HL-60/S4 treated with retinoic acid at 250 ng/mL for 4 days and 3 days (cell line): Measurements from ENCODE around the gene MYT1.

Experiments
- in situ Hi-C: fragments of 300-500 bp; cut with MboI; formaldehyde crosslinking; loops from 2 replicates; pipeline ENCODE4 v1.7.0; 2022; ENCODE audit warnings: low sequenced_read_pairs

Gene MYT1

GRCh38 chr20:64188682-64189529 is 24.7 kb downstream of the MYT1 start:
- in situ Hi-C loops: no loop called here

DNA sequence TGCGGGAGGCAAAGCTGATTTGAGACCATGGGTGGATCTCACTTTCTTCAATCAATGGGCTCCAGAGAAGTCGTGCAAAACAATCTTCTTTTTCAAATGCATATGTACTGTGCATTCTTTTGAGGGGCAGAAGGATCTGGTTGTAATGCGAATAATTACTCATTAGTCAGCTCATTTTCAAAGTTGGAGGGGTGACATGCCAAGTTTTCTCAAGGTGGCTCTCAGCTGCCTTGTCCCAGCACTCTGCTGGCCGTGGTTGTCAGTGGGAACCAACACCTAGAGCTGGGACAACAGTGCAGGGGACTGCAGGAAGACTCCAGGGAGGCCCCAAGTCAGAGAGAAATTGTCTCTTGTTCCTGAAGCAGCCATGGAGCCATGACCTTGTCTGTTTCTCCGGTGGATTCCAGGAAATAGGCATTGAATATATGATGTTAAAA is 25.3 kb downstream of the MYT1 start:
- in situ Hi-C loops: no loop called here

GRCh38 chr20:64189986-64190385 is 25.7 kb downstream of the MYT1 start:
- in situ Hi-C loops: no loop called here

- in situ Hi-C loops: no loop called here
Observed at GRCh38 chr20:64191002-64191401, 26.8 kb downstream of the MYT1 start.

- in situ Hi-C loops: no loop called here
Observed at GRCh38 chr20:64192406-64192805, 28.2 kb downstream of the MYT1 start.

GRCh38 chr20:64193058-64193457 is 28.8 kb downstream of the MYT1 start:
- in situ Hi-C loops: no loop called here

DNA sequence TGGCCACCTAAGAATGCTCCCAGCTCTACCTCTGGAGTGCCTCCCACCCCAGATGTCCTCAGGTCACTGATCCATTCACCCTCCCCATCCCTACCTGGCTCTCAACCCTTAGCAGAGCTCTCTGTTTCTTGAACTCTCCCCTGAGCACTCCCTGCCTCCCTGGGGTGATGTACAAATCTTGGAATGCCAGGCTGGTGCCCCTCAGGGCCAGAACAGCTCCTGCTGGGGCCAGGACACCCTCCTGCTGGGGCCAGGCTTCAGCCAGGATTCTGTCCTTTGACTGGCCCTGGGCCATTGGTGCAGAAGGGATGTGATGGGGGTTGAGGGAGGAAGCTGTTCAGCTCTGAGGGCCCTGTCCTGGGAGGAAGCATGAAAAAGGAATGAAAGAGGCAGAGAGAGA is 30.0 kb downstream of the MYT1 start:
- in situ Hi-C loops: no loop called here

DNA sequence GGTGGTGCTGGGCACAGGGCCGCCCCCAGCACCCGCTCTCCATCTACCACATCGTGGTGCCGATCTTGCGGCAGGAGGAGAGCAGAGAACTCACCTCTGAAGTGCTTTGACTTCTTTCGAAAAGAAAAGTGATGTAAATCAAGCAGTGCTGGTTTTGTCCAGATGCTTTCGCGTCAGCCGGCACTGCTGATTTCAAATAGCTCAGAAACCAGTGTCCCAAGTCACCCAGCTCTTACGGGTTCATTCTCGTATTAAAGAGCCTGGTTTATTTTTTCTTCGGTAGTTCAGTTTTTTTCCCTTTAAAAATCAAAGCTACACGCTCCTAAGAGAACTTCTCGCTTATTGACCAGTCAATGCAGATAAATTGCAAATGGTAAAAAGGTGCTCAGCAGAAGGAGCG is 32.1 kb downstream of the MYT1 start:
- in situ Hi-C loops: no loop called here

GRCh38 chr20:64196847-64197306 is 32.6 kb downstream of the MYT1 start:
- in situ Hi-C loops: no loop called here

GRCh38 chr20:64198347-64198746 is 34.1 kb downstream of the MYT1 start:
- in situ Hi-C loops: no loop called here

DNA sequence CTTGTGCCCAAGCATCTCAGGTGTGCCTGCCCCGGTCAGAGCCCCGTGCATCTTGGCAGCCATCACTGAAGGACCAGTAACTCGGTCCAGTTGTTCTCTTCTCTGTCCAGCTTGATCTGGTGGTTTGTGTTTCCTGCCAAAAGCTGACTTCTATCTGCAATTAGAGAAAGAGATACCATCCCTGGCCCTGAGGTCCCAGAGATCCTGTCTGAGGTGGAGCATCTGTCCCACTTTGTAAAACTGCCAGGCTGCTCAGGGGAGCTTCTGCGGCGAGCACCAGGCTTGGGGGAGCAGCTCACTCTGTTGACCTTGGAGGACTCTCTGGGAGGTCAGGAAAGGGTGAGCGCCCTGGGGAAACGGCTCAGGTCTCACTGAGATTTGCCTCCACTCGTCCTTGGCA is 35.1 kb downstream of the MYT1 start:
- in situ Hi-C loops: no loop called here

DNA sequence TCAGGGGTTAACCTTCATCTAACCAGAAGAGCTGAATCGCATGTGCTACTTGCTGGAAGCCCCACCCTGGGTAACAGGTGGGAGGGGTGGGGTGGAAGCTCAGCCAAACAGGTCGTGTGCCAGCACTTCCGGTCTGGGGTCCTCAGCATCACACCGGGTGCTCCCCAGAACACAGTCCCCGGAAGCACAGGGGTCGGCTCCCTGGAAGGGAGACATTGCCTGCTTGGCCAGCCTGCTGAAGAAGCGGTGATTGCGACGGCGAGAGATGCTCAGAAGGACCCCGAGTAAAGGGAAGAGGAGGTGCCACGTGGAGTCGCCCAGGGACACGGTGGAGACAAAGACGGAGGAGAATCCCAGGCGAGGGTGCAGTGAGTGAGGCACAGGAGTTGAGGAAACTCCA is 36.5 kb downstream of the MYT1 start:
- in situ Hi-C loops: no loop called here

DNA sequence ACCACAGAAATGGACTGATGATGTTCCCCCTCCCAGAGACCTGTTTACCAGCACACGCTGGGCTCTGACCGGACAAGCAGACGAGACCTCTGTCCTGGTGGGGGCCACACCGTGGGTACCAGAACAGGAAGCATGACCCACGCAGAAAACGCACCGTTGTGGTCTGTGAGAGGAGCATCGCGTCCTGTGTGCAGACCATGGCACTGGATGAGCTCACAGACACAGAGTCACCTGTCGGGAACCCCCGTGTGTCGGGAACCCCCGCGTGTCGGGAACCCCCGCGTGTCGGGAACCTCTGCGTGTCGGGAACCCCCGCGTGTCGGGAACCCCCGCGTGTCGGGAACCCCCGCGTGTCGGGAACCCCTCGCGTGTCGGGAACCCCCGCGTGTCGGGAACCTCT is 37.4 kb downstream of the MYT1 start:
- in situ Hi-C loops: no loop called here

DNA sequence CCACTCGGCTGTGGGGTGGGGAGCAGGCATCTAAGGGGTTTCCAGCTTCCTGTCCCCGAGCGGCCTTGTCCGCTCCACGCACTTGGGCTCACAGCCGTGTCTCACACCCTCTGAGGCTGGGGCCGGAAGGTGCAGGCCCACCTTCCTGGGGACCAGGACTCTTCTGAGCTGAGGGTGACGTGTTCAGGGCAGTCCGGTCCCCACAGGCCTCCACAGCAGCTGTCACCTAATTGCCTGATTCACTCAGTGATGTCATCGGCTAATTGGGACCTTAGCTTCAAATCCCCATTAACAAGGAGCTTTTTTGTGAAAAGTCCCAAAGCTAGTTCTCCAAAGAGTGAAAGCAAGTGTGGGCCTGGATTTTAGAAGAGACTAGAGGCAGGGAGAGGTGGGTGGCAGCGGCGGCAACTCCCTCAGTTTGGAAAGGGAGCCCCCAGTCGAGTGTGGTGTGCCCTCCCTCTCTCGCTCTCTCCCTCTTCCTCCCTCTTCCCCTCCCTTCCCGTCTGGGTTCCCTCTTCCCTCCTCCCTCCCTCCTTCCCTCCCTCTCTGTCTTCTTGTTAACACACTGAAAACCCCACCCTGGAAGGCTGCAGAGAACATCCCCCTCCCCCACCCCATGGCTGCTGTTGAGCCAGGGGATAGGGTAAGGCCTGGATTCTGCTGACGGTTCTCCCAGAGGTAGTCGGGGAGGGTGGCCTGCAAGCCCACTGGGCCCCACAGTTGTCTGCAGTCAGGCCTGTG is 39.0 kb downstream of the MYT1 start:
- in situ Hi-C loops: no loop called here

DNA sequence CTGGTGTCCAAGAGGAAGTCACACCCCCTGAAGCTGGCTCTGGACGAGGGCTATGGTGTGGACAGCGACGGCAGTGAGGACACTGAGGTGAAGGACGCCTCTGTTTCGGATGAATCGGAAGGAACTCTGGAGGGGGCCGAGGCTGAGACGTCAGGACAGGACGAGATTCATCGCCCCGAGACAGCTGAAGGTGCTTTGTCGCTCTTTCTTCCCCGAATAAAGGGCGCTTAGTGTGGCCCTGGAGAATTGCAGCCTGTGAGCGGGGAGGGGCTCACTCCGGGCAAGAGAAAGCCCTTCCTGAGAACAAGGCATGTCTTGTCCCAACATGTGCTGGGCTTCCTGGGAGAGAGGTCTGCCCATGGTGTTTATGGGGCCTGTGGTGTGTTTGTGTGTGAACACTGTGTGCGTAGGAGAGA is 41.4 kb downstream of the MYT1 start:
- in situ Hi-C loops: no loop called here

- in situ Hi-C loops: no loop called here
Observed at GRCh38 chr20:64206614-64207013, 42.4 kb downstream of the MYT1 start.

- in situ Hi-C loops: no loop called here
Observed at GRCh38 chr20:64207641-64208590, 43.7 kb downstream of the MYT1 start.

DNA sequence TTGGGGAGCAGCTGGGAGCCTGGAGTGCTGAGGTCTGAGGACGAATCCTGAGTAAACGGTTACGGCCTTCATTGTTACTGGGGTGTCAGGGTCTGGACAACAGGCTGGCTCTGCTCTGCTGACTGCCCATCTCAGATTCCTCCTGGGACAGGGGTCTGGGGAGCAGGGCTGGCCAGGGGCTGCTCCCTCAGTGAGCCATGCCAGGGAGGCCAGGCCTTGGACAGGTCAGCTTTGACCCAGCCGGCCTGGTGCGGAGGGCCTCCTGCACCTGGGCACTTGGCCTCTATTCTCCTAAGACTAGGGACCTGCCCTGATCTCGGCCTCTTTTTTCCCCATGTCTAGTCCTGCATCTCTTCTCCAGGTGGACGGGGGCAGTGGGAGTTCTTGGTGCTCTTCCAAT is 44.9 kb downstream of the MYT1 start:
- in situ Hi-C loops: no loop called here

DNA sequence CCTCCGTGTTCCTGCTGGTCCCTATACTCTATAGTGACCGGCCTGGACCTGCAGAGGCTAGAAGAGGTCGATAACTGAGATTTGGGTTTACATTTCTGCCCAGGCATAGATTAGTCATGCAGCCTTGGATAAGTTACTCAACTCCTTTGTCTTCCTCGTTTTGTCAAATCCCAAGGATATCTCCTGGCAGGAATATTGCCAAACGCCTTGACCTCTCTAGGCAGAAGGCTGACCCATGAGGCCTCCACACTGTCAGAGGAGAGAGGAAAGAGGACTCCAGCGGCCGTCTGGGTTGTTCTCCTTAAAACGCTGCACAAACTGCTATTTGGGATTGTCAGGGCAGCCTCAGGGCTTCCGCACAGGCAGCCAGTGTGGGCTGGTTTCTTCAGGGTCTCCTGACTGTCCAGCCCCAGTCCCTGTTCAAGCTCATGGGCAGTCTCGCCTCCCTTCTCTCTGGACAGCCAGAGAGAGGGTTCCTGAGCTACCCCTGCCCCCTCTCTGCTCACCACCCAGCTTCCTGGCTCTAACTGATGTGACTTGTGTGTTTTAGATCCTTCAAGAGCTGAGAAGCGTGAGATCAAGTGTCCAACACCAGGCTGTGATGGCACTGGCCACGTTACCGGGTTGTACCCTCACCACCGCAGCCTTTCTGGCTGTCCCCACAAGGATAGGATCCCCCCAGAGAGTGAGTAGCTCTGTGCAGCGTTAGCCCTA is 46.6 kb downstream of the MYT1 start:
- in situ Hi-C loops: no loop called here

DNA sequence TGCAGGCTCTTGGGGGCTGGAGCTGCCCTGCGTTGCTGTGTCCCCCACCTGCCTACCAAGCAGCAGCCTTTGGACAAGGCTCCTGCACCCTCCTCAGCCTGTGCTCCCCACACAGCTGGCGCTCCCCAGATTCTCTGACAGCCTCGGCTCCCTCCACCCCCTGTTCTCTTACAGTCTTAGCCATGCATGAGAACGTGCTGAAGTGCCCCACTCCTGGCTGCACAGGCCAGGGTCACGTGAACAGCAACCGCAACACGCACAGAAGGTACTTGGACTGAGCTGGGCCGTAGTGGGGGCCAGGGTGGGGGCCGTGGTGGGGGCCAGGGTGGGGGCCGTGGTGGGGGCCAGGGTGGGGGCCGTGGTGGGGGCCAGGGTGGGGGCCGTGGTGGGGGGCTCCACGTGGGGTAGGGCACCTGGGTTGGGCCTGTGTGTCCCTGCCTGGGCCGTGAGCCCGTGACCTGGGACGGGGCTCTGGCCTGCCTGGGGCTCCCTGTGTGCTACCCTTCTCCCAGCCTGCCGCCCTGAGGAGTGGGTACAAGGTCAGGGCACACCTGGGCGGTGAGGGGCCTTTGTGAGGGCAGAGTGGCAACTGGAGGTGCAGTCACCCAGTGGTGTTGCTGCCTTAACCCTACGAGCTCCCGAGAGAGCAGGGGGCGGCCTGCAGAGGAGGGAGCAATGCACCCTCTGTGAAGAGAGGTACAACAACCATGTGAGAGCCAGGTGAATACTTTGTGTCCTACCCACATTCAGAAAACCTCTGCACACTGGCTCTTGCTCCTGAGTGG is 47.8 kb downstream of the MYT1 start:
- in situ Hi-C loops: no loop called here
